Cardiac septum (tissue), 1 donor: ENCODE data around the gene KCNMA1. TPM values are rescaled to one million over a fixed set of nuclear protein-coding genes. Genes with fewer than 3 reads are reported as not detected.
"Not testable (repeated sequence)": the region's sequence is repeated elsewhere in the genome, so short reads cannot be mapped to it uniquely, and the experiment has no call there.

Experiments
- DNase-seq: peaks from one replicate; pipeline ENCODE4 v3.0.0-alpha.2; 2020; ENCODE audit warnings: low spot score
- intact Hi-C: fragments of 100-400 bp; cut with DNase I; formaldehyde crosslinking; loops from one replicate; pipeline ENCODE4 v1.14.0; 2022
- long read RNA-seq: library from polyadenylated mRNA; unstranded; transcript quantifications from one replicate; pipeline ENCODE4 v2.0.0, GENCODE V29; 2021
- total RNA-seq: library from RNA; stranded (reverse); fragmentation: NEBNext Ultra II Directional; extraction: Animal tissue kit (Norgen Biotek cat#: 25700); gene quantifications from one replicate; pipeline ENCODE4 v1.2.1, GENCODE V29; 2021
- donor health status: DM: no; HTN: no; CAD: no.

Gene KCNMA1
- total RNA-seq, result 2.0 TPM
- long read RNA-seq, partial matches to known transcripts, result 0 of 2 reads
- long read RNA-seq, other reads (novel, unspliced or antisense), result 1 of 2 reads

DNA sequence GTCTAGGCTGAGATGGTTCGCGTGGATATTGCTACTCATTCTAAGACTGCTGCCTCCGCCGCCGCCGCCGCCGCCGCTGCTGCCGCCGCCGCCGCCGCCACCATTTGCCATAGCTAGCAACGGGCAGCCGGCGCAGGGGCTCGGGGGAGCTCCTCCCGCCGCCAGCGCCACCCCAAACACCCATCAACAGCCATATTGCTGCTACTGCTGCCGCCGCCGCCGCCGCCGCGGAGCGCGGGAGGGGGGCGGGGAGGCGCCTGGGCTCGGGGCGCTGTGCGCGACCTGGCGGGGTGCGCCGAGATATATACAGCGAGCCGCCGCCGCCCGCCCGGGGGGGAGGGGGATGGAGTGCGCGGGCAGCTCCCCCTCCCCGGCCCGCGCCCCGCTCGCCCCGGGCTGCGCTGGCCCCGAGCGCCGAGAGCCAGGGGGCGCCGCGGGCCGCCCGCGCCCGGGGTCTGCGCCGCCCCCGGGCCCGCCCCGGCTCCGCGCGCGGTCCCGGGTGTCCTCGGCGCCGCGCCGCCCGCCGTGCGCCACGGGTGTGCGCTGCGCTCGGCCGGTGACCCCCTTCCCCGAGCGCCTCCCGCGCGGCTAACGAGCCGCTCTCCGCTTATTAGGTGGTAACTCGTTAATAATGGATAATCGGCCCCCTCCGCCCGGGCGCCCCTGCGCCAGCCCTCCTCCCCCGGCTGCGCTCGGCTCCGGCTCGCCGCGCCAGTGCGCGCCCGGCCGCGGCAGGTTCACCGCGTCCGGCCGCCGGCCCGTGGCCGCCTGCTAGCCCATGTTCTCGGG lies at the start of gene KCNMA1:
TSS of gene KCNMA1 (minus strand) at position 277 of the 789 bp plus-strand sequence.
- no peak for DNase-seq
- intact Hi-C loops, result no loop called here

DNA sequence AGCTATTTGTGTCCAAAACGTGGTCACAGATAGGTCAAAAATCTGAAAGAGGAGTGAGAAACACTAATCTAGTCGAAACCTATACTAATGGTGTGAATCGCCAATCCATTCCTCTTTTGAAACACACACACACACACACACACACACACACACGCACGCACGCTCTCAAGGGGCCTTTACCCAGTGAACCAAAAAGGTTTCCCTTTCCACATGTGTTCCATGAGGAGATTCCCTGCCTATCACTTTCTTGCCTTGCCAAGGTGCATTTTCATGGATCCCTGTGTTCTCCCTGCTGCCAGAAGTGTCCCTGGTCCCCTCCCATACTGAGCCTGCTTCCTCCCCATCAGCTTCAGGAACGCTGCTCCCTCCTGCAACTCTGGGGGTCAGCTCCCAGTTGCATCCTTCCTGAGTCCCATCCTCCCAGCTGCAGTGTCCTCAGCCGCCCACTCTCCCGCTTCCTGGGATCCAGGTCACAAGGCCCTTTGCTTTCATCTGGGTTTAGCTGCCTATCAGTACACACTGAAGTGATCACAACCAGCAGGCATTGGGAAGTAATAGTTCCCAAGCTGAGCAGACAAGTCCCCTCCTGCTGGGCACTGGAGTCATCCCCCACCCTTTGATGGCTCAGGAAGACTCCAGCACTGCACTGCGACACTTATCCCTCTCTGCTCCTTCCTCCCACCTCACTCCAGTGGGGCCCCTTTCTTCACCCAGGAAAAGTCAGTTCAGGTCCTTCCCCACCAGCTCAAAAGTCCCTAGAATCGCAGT lies 49.2 kb upstream of the KCNMA1 start:
- DNase-seq, result no peak

DNA sequence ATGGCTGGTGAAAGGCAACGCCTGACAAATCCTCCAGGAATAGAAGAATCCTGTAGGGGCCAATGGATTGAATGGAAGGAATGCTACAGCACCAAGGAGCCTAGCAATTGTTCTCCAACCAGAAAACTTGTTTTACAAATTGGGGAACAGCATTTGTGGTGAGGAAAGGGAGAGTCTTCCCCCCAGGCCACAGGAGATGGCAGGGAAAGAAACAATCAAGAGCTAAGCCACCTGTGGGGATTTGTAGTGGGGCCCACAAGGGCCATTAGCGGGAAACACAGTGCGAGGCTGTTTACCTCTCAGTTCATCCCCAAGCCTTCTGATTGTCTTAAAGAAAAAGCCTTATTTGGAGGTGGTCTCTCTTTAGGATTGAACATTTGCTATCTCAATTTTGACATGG lies 48.5 kb upstream of the KCNMA1 start:
- intact Hi-C loops, result no loop called here
- no peak for DNase-seq

More for the DNA sequence above, 49.2 kb upstream of the KCNMA1 start:
- intact Hi-C loops, result no loop called here

DNA sequence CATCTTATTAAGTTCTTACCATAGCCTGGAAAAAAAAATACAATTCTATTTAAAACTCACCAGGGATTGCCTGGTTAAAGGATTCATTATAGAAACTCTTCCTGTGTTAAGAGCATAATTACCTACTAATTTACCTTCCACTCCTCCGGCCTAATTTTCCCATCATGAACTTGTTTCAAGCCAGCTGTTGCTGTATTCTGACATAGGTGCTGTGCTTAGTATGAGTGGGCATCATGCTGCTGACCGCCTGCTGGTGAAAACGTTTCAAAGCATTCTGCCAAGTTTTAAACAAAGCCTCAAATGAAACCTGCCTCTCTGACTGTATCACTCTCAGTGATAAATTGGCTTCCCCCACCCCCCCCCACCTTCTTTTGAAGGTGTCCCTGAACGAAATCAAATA lies 47.8 kb upstream of the KCNMA1 start:
- intact Hi-C loops, result no loop called here
- DNase-seq, result no peak

DNA sequence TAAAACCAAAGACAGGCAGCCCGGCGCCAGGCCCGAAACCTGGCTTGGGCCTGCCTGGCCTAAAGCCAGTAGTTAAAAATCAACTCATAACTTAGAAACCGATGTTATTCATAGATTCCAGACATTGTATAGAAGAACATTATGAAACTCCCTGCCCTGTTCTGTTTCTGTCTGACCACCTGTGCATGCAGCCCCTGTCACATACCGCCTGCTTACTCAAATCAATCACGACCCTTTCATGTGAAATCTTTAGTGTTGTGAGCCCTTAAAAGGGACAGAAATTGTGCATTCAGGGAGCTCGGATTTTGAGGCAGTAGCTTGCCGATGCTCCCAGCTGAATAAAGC lies 45.5 kb upstream of the KCNMA1 start:
- intact Hi-C loops, DNase-seq: not testable (repeated sequence)

DNA sequence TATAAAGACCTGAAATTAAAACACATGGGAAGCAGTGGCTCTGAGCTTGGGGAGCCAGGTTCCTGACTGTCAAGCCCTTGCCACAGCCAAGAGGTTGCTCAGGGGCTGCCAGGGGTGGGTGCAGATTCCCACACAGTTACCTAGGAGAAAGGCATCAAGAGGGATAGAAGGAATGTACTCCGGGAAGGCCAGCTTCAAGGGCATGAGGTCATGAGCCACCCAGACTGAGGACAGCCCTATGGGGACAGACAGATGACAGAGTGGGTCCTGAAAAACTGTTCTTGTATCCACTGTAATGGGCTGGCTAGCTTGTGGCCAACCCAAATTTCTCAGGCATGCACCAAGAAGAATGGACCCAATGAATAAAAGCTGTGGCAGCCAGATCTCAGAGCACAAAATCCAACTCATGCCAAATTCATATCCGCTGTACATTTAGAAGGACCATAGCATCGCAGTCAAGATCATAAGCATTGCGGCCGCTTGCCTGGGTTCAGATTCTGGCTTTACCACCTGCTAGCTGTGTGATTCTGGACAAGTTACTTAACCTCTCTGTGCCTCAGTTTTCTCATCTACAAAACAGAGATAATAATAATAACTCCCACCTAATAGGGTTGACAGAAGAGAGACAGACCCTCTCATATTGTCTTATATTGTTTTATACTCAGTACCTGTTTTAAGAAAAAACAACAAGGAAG lies 44.9 kb upstream of the KCNMA1 start:
- intact Hi-C loops, result no loop called here

DNA sequence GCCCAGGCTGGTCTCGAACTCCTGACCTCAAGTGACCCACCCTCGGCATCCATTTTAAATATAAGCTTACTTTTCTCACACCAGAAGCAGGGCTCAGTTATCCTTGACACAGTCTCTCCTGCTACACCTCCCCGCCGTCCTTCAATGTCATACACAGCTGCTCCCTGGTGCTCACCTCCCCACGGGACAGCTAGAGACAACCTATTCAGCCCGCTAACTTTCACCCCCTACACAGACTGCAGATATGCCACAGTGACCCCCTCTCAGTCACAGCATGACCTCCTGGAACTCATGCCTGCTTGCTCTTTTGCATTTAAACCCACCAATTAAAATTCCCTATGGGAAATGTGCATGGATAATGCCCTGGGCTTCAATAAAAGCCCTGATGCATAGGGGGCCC lies 44.2 kb upstream of the KCNMA1 start:
- no peak for DNase-seq
- intact Hi-C loops, result no loop called here

More for the DNA sequence above, 44.9 kb upstream of the KCNMA1 start:
- no peak for DNase-seq

DNA sequence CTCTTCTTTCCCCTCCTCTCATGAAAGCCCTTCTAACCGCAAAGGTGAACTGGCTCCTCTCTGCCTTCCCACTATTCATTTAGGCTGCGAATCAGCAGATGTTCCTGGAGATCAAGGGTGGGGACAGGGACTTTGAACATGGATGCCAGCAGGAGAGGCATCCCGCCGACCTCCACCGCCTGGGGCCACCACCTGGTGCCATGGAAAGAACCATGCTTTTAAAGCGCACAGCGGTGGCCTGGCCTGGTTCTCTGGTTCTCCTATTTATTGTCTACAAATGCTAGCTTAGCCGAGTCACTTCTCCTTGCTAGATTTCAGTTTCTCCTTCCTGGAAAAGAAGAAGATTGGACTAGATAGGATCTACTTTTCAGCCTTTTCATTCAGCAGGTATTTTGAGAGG lies 43.2 kb upstream of the KCNMA1 start:
- intact Hi-C loops, result no loop called here
- DNase-seq, result no peak

DNA sequence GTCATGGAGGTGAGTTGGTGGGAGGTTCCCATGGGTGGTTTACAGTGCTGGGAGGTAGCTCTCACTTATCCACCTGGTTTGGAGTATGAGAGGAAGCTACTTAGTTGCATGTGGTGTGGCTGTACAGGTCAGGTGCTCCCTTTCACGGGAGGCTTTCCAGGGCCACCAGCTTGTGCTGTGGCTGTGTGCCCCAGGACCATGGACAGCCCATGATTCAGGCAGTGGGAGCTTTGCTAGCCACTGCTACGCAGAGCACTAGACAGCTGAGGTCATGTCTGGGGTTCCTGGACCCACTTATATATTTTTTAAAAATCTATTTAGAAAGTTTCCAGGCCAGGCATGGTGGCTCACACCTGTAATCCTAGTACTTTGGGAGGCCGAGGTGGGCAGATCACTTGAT lies 42.5 kb upstream of the KCNMA1 start:
- intact Hi-C loops, result no loop called here

DNA sequence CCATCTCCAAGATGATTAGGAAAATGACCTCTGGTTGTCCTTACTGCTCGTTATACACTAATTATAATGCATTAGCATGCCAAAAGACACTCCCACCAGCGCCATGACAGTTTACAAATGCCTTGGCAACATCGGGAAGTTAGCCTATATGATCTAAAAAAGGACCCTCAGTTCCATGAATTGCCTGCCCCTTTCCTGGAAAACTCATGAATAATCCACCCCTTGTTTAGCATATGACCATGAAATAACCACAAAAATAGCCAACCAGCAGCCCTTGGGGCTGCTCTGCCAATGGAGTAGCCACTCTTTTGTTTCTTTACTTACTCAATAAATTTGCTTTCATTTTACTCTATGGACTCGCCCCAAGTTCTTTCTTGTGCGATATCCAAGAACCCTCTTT lies 41.6 kb upstream of the KCNMA1 start:
- no peak for DNase-seq
- intact Hi-C loops, result no loop called here

More for the DNA sequence above, 42.5 kb upstream of the KCNMA1 start:
- DNase-seq, result no peak

DNA sequence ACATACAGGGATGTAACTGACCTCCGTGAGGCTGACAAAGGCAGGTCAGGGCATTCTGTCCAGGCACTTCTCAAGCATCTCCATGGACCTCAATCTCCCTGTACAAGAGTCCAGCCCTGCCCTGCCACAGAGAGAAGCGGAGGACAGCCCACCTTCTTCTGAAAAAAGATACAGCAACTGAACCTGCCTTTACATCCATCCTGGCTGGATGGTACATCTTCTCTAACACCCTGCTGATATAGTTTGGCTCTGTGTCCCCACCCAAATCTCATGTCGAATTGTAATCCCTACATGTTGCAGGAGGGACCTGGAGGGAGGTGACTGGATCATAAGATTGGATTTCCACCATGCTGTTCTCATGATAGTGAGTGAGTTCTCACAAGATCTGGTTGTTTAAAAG lies 40.5 kb upstream of the KCNMA1 start:
- intact Hi-C loops, result no loop called here
- no peak for DNase-seq

DNA sequence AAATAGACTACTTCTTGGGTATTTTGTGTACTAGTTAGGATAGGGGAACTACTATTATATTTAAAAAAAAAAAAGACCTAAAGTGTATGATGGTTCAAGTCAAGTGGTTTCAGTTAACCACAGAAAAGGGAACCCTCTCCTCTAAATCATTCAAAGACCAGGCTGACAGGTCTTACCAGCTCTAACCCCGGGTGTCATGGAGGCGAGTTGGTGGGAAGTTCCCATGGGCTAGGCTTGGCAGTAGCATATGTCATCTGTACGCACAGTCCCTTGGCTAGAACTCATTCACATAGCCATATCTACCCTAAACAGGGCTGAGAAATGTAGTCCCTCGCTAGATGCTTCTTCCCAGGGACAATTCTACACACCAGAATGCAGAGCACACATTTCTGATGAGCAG lies 37.7 kb upstream of the KCNMA1 start:
- intact Hi-C loops, result no loop called here
- DNase-seq, result no peak

DNA sequence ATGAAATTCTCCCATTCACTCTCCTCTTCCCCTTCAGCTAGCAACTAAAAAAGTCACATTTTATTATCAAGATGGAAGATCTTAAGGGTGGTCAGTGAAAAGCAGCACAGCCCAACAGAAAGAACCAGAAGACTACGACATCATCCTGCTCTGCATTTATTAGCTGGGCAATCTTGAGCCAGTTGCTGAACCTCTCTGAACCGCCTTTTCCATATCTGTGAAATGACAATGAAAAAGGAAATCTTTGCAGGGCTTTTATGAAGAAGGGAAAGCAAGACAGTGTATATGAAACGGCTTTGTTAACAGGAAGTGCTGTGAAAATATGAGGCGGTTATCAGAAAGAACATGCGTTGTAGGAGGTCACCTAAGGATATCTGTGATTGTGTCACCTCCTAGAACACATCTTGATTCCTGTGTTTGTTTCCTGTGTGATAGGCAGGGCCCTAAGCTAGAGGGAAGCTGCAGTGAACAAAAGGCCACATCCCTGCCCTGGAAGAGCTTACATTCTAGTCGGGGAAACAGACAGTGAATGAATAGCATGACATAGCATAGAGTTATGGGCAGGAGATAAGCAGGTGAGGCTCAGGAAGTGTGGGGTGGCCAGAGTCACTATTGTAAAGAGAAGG lies 36.0 kb upstream of the KCNMA1 start:
- intact Hi-C loops, result no loop called here
- DNase-seq, result no peak

DNA sequence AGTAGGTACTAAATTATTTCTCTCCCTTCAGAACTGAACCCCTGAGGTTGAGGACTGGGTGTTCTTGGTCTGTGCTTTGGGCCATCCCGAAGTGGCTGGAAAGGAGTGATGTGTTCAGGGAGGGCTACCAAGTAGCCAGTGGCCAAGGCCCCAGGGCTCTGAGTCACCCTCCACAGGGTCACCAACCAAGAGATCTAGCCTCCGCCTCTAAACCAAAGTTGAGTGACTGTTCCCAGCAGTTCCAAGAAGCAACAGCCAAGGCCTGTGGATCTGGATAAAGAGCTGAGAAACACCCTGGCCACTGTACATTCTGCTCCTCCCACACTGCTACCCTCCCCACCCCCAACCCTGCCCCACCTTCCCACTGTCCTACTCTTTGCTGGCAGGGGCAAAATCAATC lies 35.5 kb upstream of the KCNMA1 start:
- no peak for DNase-seq
- intact Hi-C loops, result no loop called here

DNA sequence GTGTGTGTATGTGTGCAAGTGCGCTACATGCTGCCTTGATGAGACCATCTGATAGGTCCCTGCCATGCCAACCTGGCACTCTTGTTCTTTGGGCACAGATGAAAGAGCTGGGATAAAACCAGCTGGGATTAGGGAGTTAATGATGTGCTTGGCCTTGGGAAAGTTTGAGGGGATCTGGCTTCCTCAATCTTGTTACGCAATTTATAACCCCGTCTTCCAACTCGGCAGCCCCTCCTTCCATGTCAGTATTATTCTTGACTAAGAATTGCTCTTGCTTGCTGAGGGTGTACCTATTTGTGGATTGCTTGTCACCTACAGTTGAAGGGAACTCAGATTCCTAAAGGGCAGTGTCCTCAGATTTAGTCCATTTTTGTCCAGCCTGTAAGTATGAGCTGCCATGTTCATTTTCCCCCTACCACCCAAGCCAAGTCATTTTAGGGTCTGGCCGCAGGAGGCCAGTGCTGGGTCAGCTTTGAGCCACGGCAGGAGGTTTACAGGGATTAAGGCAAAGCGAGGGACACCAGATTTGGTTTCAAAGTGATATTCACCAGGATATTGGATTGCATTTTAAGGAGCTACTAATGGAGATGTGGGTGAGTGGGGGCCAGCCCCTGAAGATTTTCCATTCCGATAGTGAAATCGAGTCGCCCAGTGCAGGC lies 34.1 kb upstream of the KCNMA1 start:
- intact Hi-C loops, result no loop called here

DNA sequence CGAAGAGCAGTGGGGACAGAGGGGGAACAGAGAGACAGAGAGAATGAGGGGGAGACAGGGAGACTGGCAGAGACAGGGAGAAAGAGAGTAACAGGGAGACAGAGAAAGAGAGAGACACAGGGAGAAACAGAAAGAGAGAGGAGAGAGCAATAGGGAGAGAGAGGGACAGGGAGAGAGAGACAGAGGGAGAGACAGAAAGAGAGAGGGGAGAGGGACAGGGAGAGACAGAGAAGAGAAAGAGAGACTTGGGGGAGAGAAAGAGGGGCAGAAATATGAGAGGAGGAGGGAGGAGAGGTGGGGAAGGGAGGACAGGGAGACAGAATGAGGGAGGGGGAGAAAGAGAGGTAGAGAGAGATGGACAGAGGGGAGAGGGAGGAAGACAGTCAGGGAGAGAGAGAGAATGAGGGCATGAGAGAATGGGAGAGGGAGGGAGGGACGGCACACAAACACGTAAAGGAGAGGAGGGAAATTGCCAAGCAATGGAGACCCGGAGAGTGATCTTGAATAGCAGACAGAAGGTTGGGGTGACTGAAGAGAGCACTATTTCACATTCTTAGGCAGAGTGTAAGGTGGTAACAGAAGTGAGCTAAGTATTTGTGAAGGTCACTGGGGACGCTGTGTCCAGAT lies 33.3 kb upstream of the KCNMA1 start:
- intact Hi-C loops, result no loop called here
- DNase-seq, result no peak

More for the DNA sequence above, 34.1 kb upstream of the KCNMA1 start:
- DNase-seq, result no peak

DNA sequence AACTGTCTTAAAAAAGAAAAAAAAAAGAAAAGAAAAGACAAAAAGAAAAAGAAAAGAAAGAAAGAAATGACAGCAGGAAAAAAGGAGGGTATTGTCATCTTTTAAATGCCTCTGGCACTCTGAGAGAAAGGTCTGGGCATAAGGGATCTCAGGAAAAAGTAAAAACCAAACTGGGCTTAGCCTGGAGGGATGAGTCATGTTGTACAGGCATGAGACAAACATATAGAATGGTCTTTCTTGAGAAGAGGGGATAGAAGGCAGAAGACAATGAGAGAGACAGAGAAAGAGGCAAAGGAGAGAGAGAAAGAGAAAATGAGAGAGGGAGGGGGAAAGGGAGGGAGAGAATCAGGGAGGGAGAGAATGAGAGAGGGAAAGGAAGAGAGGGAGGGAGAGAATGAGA lies 32.3 kb upstream of the KCNMA1 start:
- intact Hi-C loops, result no loop called here
- no peak for DNase-seq

DNA sequence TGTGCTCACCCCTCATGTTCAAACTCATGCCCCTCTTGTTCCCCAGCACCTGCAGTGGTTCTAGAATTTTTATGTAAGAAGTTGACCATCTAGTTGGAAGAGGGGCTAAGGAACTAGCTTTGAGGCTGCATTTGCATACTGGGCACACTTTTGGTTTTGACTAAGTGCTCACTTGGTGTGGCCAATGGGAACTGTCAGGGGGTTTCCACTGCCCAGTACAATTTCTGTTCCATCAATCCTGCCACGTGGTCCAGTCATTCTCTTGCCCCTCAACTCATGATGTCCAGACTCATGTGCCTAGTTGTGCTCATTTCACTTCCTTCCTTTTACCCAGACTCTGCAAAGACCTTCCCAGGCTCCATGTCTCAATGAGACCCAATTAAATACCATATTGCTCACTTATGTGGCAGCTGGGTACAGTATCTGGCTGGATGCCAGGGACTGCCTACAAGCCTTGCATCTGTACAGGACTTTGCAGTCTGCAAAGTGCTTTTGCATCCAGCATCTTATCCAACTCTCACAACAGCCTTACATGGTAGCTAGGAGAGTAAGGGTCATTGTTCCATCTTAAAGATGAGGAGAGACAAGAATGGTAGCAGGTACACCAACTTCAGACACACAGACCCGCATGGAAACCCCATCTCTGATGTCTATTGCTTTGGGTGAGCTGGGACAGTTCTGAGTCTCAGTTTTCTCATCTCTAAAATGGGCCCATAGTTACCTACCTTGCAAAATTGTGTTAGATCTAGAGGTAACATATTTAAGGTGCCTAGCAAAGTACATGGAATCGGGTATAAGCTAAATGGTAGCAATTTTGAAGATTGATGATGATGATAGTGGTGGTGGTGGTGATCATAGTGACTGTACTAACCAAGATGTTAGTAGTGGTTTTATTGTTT lies 30.1 kb upstream of the KCNMA1 start:
- DNase-seq, result no peak
- intact Hi-C loops, result no loop called here
